WTC11 (cell line): ENCODE data around the gene CCNG2.

Source experiments
- CREB1 ChIP-seq: sonication (generic); formaldehyde crosslinking; IDR thresholded peaks from 2 replicates; pipeline ENCODE4 v1.8.0; 2023; ENCODE audit warnings: mild to moderate bottlenecking, missing genetic modification reagents
- CTCF ChIP-seq: fragments of 200-600 bp; IDR thresholded peaks from 2 replicates; pipeline ENCODE4 v1.8.0; 2022; ENCODE audit warnings: antibody characterized with exemption
- E2F5 ChIP-seq: sonication (generic); formaldehyde crosslinking; IDR thresholded peaks from 2 replicates; pipeline ENCODE4 v1.8.1; 2022; ENCODE audit warnings: mild to moderate bottlenecking, moderate library complexity, missing genetic modification reagents
- MXD4 ChIP-seq: fragments of 250-450 bp; sonication (Bioruptor Pico); IDR thresholded peaks from 2 replicates; pipeline ENCODE4 v1.8.0; 2021; ENCODE audit warnings: mild to moderate bottlenecking, moderate library complexity, borderline replicate concordance
- STAT6 ChIP-seq: sonication (generic); formaldehyde crosslinking; conservative IDR thresholded peaks from 2 replicates; pipeline ENCODE4 v1.8.1; 2023; ENCODE audit warnings: mild to moderate bottlenecking, low read depth, missing genetic modification reagents, moderate library complexity
- TEAD4 ChIP-seq: sonication (generic); formaldehyde crosslinking; IDR thresholded peaks from 2 replicates; pipeline ENCODE4 v1.8.0; 2022; ENCODE audit warnings: mild to moderate bottlenecking, missing genetic modification reagents
- USF2 ChIP-seq: sonication (generic); formaldehyde crosslinking; IDR thresholded peaks from 2 replicates; pipeline ENCODE4 v1.8.1; 2023; ENCODE audit warnings: mild to moderate bottlenecking, missing genetic modification reagents, moderate library complexity

GRCh38 chr4:77127215-77127614 is 29.8 kb upstream of the CCNG2 start:
- no peak for TF ChIP-seq CTCF
- TF ChIP-seq TEAD4 (CRISPR knock-in tag): no peak
- TF ChIP-seq USF2 (CRISPR knock-in tag): no peak
- no peak for TF ChIP-seq STAT6 (CRISPR knock-in tag)
- TF ChIP-seq MXD4 (CRISPR knock-in tag): no peak
- TF ChIP-seq CREB1 (CRISPR knock-in tag): no peak
- TF ChIP-seq E2F5: no peak
